Keratinocyte (primary cell): ENCODE measurements around the gene WNT4. TPM values are rescaled to one million over a fixed set of nuclear protein-coding genes. Genes with fewer than 3 reads are reported as not detected.

Source experiments
- DNase-seq: peaks from one replicate; pipeline ENCODE4 v3.0.0-alpha.2; 2011; ENCODE audit warnings: low read depth, missing footprints, low spot score
- FAIRE-seq: peaks from 2 replicates; lab custom pipeline; 2011; peaks lifted over from hg19 to GRCh38; lab: Jason Lieb, UNC
- H2AFZ ChIP-seq: 2 replicates; pipeline ENCODE4 v1.6.0; 2012; ENCODE audit warnings: low read length, control low read depth, inconsistent platforms; ENCODE audit not compliant: control insufficient read depth
- H3K27ac ChIP-seq: 2 replicates; pipeline ENCODE4 v1.5.1; 2011; ENCODE audit warnings: low read length; ENCODE audit not compliant: control insufficient read depth, insufficient read depth
- H3K27me3 ChIP-seq: 3 replicates; pipeline ENCODE4 v1.6.0; 2011; ENCODE audit warnings: low read length; ENCODE audit not compliant: control insufficient read depth, insufficient read depth; ENCODE audit errors: extremely low read depth
- H3K36me3 ChIP-seq, 2 experiments: 2 replicates in 1 of 2; 3 replicates in 1 of 2; pipeline ENCODE4 v1.5.1; 2011; ENCODE audit warnings: low read length in 2 of 2, mild to moderate bottlenecking in 1 of 2; ENCODE audit not compliant: control insufficient read depth in 2 of 2, insufficient read depth in 2 of 2; ENCODE audit errors: extremely low read depth in 1 of 2
- H3K4me1 ChIP-seq: 3 replicates; pipeline ENCODE4 v1.5.1; 2011; ENCODE audit warnings: low read length; ENCODE audit not compliant: control insufficient read depth, insufficient read depth; ENCODE audit errors: extremely low read depth
- H3K4me2 ChIP-seq: 3 replicates; pipeline ENCODE4 v1.6.0; 2011; ENCODE audit warnings: low read depth, low read length; ENCODE audit not compliant: control insufficient read depth, insufficient read depth; ENCODE audit errors: extremely low read depth
- H3K4me3 ChIP-seq, 3 experiments: fragments of 200-600 bp in 1 of 3; sonication (generic) in 1 of 3; 2 replicates in 2 of 3; 3 replicates in 1 of 3; pipeline ENCODE4 v1.5.1; 2011 to 2016; ENCODE audit warnings: low read length in 3 of 3, mild to moderate bottlenecking in 3 of 3, control low read depth in 2 of 3, inconsistent platforms in 1 of 3, low read depth in 1 of 3, mixed read lengths in 1 of 3, mixed run types in 1 of 3, moderate library complexity in 1 of 3; ENCODE audit not compliant: control insufficient read depth in 2 of 3, insufficient read depth in 2 of 3; ENCODE audit errors: extremely low read depth in 1 of 3
- H3K79me2 ChIP-seq: 2 replicates; pipeline ENCODE4 v1.6.0; 2012; ENCODE audit warnings: low read length; ENCODE audit not compliant: control insufficient read depth, insufficient read depth
- H3K9ac ChIP-seq: 3 replicates; pipeline ENCODE4 v1.6.0; 2011; ENCODE audit warnings: low read length; ENCODE audit not compliant: control insufficient read depth, insufficient read depth; ENCODE audit errors: extremely low read depth
- H3K9me1 ChIP-seq: 3 replicates; pipeline ENCODE4 v1.6.0; 2011; ENCODE audit warnings: low read length; ENCODE audit not compliant: control insufficient read depth, insufficient read depth; ENCODE audit errors: extremely low read depth
- H3K9me3 ChIP-seq: 2 replicates; pipeline ENCODE4 v1.5.1; 2012; ENCODE audit warnings: low read depth, low read length; ENCODE audit not compliant: control insufficient read depth
- H4K20me1 ChIP-seq: 3 replicates; pipeline ENCODE4 v1.6.0; 2011; ENCODE audit warnings: low read length; ENCODE audit not compliant: control insufficient read depth, insufficient read depth; ENCODE audit errors: extremely low read depth
- CTCF ChIP-seq, 3 experiments: IDR thresholded peaks in 1 of 3; conservative IDR thresholded peaks in 1 of 3; optimal IDR thresholded peaks in 1 of 3; 2 replicates in 2 of 3; 3 replicates in 1 of 3; pipeline versions ENCODE3 to v1.5.1; 2011; ENCODE audit warnings: low read length in 3 of 3, mild to moderate bottlenecking in 3 of 3, moderate library complexity in 2 of 3, control low read depth in 1 of 3, inconsistent platforms in 1 of 3; ENCODE audit not compliant: insufficient read depth in 2 of 3; ENCODE audit errors: extremely low read depth in 1 of 3
- EZH2 ChIP-seq: IDR thresholded peaks from one replicate; pipeline ENCODE4 v1.6.1; 2012; ENCODE audit warnings: inconsistent platforms, mild to moderate bottlenecking, low read length, moderate library complexity
- dilution Hi-C: fragments of 300-500 bp; cut with MboI; formaldehyde crosslinking; loops from one replicate; pipeline ENCODE4 v1.7.0; 2020; ENCODE audit warnings: low sequenced_read_pairs; ENCODE audit not compliant: extremely low pct_ligation_motif_present
- polyA plus RNA-seq, 5 experiments: library from polyadenylated mRNA; depleted of rRNA in 3 of 5; stranded (reverse) in 3 of 5; stranded (forward) in 1 of 5; unstranded in 1 of 5; fragments of >200 nt; gene quantifications; 1 replicate in 1 of 5; 2 replicates in 3 of 5; 3 replicates in 1 of 5; pipeline versions ENCODE4 v1.2.1 to v1.2.3, GENCODE V29; 2011 to 2012; ENCODE audit warnings: missing spikeins in 2 of 5, low read depth in 1 of 5, low replicate concordance in 1 of 5

The WNT4 gene
- polyA plus RNA-seq, 1 donor (not counting 4 experiments of a cell fraction or from before 2014, with no cell fraction given), result 2.6 TPM

DNA sequence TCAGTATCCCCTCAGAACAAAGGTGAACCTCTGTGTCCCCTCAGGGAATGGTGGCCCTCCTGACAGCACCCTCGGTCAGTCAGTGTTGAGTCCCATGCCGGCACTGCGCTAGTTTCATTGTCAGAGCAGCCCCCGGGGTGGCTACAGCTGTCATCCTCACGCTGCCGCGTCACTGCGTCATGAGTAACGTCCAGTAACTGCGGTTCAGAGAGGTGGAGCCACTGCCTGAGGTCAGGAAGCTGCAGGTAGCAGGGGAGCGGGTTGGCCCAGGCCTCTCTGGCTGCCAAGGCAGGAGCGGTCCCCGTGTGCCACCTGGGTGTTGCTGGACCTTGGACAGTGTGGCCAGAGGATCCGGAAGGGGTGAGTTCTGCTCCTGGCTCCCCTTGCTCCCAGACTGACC lies 20.2 kb upstream of the WNT4 start:
- Histone ChIP-seq H3K9me3 (no peaks in the 10 kb centered on the region), H3K27ac (no peak overlapping the region), H4K20me1 (peaks cover 2% of the 10 kb centered on the region), H3K79me2 (no peaks in the 10 kb centered on the region), H2AFZ (no peak overlapping the region), H3K27me3 (peaks cover 9% of the 10 kb centered on the region), H3K9ac (no peak overlapping the region), H3K4me1 (no peaks in the 10 kb centered on the region), H3K4me3 (no peak overlapping the region), H3K4me2 (no peak overlapping the region), H3K36me3 (no peaks in the 10 kb centered on the region), H3K9me1 (no peaks in the 10 kb centered on the region)
- no peak for FAIRE-seq
- dilution Hi-C loops, result loop anchor here (25.0 kb wide), 1 partner anchor 224 kb away; no protein-coding TSS in a partner anchor
- no peak for DNase-seq
- TF ChIP-seq CTCF (optimal IDR thresholded peaks at IDR 0.05 in 1 of 3, IDR thresholded peaks at IDR 0.05 in 1 of 3, conservative IDR thresholded peaks at IDR 0.05 in 1 of 3; ENCODE audit: extremely low read depth in 1 of 3, insufficient read depth in 2 of 3, low read length in 3 of 3), result no peak
- no peak for TF ChIP-seq EZH2

- Histone ChIP-seq H3K9me1 (no peaks in the 10 kb centered on the region), H4K20me1 (peaks cover 2% of the 10 kb centered on the region), H3K27ac (no peak overlapping the region), H3K79me2 (no peaks in the 10 kb centered on the region), H3K9ac (no peak overlapping the region), H3K36me3 (no peaks in the 10 kb centered on the region), H3K9me3 (no peaks in the 10 kb centered on the region), H3K4me3 (no peak overlapping the region), H3K4me1 (no peaks in the 10 kb centered on the region), H3K27me3 (peaks cover 14% of the 10 kb centered on the region), H3K4me2 (no peak overlapping the region), H2AFZ (no peak overlapping the region)
- no peak for DNase-seq
- FAIRE-seq, result no peak
- dilution Hi-C loops, result loop anchor here (25.0 kb wide), 1 partner anchor 227 kb away; no protein-coding TSS in a partner anchor
- TF ChIP-seq CTCF (optimal IDR thresholded peaks at IDR 0.05 in 1 of 3, IDR thresholded peaks at IDR 0.05 in 1 of 3, conservative IDR thresholded peaks at IDR 0.05 in 1 of 3; ENCODE audit: extremely low read depth in 1 of 3, insufficient read depth in 2 of 3, low read length in 3 of 3), result no peak
- TF ChIP-seq EZH2, result no peak
These were observed 17.0 kb upstream of the WNT4 start for GRCh38 chr1:22159891-22160290.
